GM10847 (cell line): ENCODE results near the gene AOAH.

Experiments
- POLR2A ChIP-seq: IDR thresholded peaks from 2 replicates; pipeline ENCODE4 v1.6.1; 2011; ENCODE audit not compliant: insufficient read length; ENCODE audit errors: extremely low read depth

The AOAH gene

DNA sequence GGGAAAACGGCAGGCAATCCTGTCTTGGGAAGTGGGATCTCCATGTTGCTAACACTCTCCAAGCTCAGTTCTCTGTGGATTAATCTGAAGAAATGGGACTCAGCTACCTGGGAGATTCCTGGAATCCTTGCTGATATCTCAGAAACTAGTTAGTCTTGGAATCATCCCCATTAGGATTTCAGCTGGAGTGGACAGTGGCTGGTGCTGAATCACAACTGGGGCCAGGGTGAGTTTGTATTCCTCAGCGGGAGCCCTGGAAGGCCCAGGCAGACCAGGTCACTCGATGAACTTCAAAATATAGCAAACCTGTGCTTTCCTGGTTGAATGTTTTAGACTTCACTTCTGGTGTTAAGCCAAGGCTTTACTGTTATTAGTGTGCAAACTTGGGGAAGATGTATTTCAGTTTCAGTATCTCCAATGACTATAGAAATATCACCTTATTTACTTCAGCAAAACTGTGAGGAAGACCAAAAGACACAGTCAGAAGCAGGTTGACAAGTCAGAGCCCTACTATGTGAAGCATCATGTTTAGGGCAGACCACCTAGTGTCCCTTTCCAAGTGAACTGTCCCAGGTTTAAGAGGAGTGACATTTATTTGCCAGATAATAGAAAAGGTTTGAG is 126.1 kb downstream of the AOAH start:
- no peak for TF ChIP-seq POLR2A

GRCh38 chr7:36597090-36597773 is 127.1 kb downstream of the AOAH start:
- TF ChIP-seq POLR2A: no peak

GRCh38 chr7:36594445-36594844 is 129.8 kb downstream of the AOAH start:
- TF ChIP-seq POLR2A: no peak

- no peak for TF ChIP-seq POLR2A
These were observed 132.7 kb downstream of the AOAH start for GRCh38 chr7:36591636-36592035.

DNA sequence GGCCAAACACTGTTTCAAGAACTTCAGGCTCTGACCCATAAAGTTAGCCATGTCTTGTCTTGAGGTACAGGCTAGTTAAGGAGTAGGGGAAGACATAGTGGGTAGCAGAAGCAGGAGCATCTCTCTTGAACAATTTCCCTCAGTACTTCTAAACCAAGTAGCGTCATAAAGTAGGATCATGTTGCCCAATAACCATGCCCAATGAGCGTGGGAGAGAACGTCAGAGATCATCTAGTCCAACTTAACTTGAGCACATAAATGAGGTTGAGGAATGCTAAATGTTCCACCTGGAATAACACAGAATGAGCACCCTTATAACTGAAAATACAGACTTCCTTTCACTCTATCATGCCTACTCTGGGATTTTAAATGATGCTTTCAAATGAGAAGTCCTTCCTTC is 134.9 kb downstream of the AOAH start:
- no peak for TF ChIP-seq POLR2A

GRCh38 chr7:36583318-36583717 is 141.0 kb downstream of the AOAH start:
- no peak for TF ChIP-seq POLR2A

GRCh38 chr7:36575832-36576231 is 148.5 kb downstream of the AOAH start:
- no peak for TF ChIP-seq POLR2A

DNA sequence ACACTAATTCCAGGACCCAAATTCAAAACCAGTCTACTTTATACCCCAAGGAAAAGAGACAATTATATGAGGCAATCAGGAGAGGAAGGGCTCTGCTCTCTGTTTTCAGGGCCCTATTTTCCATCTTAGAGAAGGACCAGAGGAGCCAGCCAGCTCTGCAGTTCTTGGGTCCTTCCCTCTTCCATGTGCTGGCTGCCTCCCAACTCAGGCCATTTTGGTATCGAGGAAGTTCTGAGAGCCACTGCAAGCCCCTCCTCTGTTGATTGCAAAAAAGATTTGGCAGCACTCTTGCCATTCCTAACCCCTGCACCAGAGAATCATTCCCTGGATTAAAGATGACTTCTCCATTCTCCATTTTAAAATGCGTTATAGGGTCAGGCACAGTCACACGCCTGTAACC is 151.2 kb downstream of the AOAH start:
- no peak for TF ChIP-seq POLR2A

DNA sequence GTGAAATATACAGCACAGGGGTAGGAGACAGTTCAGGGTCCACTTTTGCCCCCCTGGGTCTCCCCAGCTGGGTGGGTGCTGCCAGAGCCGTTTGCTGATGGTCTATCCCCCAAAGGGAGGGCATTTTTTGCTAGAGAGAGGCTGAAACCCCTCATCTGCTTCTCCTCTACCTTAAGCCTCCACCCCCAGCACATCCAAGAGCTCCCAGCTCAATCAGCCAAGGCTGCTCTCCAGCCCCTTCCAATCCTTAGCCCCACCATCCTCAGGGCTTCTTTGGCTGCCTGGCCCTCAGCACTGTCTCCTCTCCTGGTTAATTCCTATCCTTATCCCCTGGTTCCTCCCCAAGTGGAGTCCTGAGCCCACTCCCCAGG is 153.1 kb downstream of the AOAH start:
- no peak for TF ChIP-seq POLR2A

- TF ChIP-seq POLR2A: no peak
These were observed 153.6 kb downstream of the AOAH start for GRCh38 chr7:36570528-36571189.

GRCh38 chr7:36568452-36568849 is 155.8 kb downstream of the AOAH start:
- TF ChIP-seq POLR2A: no peak

DNA sequence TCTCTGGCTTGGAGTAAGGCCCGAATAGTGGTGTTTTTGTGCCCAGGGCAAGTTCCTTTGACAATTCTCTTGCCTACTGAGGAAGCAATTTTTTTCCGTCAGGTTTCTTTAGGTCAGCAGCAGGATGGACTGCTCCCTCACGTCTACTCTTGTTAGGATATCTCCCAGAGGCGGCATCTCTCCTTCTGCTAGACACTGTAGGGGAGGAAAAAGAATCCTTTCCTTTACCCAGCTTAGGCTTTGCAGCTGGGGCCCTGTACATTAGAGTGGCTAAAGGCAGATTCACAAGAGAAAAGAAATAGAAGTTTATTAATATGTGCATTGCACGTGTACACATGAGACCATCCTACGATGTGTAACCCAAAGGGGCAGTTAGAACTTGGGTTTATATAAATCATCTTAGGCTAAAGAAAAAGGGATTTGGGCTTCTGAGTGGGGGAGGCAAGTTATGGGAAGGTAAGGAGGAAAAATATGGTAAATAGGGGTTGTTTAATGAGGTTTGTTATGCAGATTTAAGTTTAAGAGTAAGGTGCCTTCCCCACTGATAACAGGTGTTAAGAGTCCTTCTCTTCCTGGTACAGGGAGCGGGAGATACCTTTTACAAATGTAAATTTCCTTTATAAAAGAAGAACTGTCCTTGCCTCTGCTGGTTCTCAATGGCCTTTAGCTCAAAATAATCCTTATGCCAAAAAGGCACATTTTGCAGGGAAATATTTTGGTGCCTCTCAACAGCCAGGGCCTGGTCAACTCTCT is 156.4 kb downstream of the AOAH start:
- no peak for TF ChIP-seq POLR2A

GRCh38 chr7:36565792-36566356 is 158.4 kb downstream of the AOAH start:
- no peak for TF ChIP-seq POLR2A

DNA sequence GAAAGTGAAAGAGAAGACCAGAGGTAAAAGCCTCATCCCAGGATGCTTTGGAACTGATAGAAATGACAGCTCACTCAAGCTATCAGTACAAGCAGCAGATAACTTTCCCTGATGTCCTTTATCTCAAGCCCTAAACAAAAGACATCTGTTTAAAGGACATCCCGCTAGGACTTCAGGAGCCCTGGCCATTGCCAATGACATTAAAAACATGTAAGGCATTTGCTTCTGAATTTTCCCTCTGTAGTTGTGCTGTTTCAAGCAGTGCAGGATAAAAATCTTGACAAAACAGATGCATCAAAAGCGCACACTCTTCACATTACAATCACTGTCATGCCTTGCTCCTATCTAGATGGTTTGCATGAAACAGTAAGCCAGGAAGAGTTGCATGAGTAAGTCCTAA is 159.8 kb downstream of the AOAH start:
- no peak for TF ChIP-seq POLR2A

DNA sequence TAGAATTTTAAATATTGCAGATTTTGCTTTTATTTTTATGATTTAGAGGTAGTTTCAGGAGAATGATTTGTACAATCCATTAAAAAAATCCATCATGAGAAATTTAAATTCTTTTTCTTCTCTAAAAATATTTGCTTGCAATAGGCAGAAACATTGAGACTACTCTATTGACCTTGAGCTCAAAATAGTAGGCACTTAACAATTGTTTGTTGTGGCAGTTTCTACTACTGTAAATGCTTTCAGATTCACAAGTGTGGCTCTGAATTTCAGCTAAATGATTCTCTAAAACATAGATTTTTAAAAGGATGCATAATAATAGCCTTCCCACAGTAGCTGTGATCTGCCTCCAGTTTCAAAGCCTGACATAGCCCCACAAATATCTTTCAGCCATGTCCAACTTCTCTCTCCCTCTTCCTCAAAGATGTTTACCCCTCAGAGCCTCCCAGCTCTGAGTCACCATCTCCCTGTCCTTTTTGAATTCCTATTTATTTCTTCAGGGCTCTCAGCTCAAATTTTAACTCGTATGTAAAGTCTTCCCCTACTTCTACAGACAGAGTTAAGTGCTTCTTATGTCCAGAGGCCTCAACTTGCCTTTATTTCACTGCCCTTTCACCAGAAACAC is 160.5 kb downstream of the AOAH start:
- no peak for TF ChIP-seq POLR2A

- no peak for TF ChIP-seq POLR2A
These were observed 162.2 kb downstream of the AOAH start for GRCh38 chr7:36562121-36562520.

GRCh38 chr7:36549029-36549428 is 175.3 kb downstream of the AOAH start:
- TF ChIP-seq POLR2A: no peak
